ENCODE results near the gene S100Z.
"Not testable (repeated sequence)": the region's sequence is repeated elsewhere in the genome, so short reads cannot be mapped to it uniquely, and the experiment has no call there.

Gene S100Z

GRCh38 chr5:76807296-76807695 is 42.5 kb upstream of the S100Z start:
- TF ChIP-seq, protein P1, sequence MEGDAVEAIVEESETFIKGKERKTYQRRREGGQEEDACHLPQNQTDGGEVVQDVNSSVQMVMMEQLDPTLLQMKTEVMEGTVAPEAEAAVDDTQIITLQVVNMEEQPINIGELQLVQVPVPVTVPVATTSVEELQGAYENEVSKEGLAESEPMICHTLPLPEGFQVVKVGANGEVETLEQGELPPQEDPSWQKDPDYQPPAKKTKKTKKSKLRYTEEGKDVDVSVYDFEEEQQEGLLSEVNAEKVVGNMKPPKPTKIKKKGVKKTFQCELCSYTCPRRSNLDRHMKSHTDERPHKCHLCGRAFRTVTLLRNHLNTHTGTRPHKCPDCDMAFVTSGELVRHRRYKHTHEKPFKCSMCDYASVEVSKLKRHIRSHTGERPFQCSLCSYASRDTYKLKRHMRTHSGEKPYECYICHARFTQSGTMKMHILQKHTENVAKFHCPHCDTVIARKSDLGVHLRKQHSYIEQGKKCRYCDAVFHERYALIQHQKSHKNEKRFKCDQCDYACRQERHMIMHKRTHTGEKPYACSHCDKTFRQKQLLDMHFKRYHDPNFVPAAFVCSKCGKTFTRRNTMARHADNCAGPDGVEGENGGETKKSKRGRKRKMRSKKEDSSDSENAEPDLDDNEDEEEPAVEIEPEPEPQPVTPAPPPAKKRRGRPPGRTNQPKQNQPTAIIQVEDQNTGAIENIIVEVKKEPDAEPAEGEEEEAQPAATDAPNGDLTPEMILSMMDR (IDR thresholded peaks at IDR 0.05; ENCODE audit: control insufficient read depth, extremely low read depth, insufficient read depth) = no peak
- DNase-seq (ENCODE audit: low read depth) = no peak
- H3K4me3 ChIP-seq (ENCODE audit: low read depth, low read length) = no peak overlapping the region

DNA sequence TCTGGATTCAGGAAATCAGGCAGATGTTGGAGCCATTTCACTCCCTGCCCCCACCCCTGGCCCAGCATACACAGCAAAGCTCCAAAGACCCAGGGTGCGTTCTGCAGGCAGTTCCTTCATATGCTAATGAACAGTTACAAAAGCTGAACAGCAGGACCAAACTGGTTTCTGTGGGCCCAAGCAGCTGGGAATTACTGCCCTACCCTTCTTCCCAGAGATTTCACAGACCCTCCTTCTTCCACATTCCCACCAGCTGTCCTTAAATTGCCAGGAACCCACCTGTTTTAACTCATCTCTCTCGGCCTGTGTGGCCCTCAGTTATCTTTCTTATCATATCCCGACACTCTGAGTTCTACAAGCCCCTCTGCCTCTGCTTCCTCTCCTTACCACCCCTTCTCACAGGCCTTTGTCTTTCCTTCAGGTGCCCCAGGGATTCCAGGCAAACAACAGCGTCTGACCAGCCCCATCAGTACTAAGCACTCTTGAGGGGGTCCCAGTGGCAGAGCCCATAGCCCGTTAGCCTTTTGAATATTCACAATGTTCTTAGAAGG is 41.6 kb upstream of the S100Z start:
- TF ChIP-seq, protein P1 (IDR thresholded peaks at IDR 0.05; ENCODE audit: control insufficient read depth, extremely low read depth, insufficient read depth) = no peak
- no peak for DNase-seq (ENCODE audit: low read depth)
- no peak overlapping the region for H3K4me3 ChIP-seq (ENCODE audit: low read depth, low read length)

DNA sequence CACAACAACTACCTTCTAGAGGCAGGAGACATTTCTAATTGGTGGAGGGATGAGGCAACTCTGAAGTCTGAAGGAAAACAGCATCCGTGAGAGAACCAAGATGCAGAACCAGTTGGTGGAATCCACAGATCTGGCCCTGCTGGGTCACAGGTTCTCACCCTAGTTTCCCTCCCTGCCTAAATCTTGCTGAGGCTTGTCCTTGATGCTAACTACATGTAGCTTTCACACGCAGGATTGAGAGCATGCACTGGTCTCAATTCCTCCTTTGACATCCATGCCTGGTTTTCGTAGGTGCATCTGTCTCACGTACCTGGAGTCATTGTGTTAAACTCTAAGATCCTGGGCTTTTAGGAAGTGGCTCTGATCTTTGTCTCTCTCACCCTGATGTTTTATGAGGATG is 40.7 kb upstream of the S100Z start:
- H3K4me3 ChIP-seq (ENCODE audit: low read depth, low read length) = no peak overlapping the region
- TF ChIP-seq, protein P1 (IDR thresholded peaks at IDR 0.05; ENCODE audit: control insufficient read depth, extremely low read depth, insufficient read depth) = no peak
- no peak for DNase-seq (ENCODE audit: low read depth)

DNA sequence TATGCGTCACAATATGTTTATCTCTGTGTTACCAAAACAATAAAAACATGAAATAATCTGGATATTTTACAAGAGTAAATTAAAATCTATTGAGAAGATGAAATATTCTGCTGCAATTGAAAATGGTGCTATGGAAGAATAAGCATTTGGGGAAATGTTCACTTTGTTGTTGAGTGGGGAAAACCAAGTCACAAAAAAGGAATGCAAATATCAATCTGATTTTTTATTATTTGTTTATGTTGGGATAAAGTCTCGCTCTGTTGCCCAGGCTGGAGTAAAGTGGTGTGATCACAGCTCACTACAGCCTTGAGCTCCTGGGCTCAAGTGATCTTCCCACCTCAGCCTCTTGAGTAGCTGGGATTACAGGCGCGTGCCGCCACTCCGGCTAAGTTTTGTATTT is 39.6 kb upstream of the S100Z start:
- TF ChIP-seq, protein P1 (IDR thresholded peaks at IDR 0.05; ENCODE audit: control insufficient read depth, extremely low read depth, insufficient read depth) = no peak
- no peak overlapping the region for H3K4me3 ChIP-seq (ENCODE audit: low read depth, low read length)
- no peak for DNase-seq (ENCODE audit: low read depth)

GRCh38 chr5:76811214-76811613 is 38.6 kb upstream of the S100Z start:
- H3K4me3 ChIP-seq (ENCODE audit: low read depth, low read length) = no peak overlapping the region
- TF ChIP-seq, protein P1 (IDR thresholded peaks at IDR 0.05; ENCODE audit: control insufficient read depth, extremely low read depth, insufficient read depth) = no peak
- no peak for DNase-seq (ENCODE audit: low read depth)

DNA sequence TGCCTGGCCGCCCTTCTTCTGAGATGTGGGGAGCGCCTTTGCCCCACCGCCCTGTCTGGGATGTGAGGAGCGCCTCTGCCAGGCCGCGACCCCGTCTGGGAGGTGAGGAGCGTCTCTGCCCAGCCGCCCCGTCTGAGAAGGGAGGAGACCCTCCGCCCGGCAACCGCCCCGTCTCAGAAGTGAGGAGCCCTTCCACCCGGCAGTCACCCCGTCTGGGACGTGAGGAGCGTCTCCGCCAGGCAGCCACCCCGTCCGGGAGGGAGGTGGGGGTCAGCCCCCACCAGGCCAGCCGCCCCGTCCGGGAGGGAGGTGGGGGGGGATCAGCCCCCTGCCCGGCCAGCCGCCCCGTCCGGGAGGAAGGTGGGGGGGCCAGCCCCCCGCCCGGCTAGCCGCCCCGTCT is 37.6 kb upstream of the S100Z start:
- H3K4me3 ChIP-seq (ENCODE audit: low read depth, low read length); DNase-seq (ENCODE audit: low read depth): not testable (repeated sequence)

DNA sequence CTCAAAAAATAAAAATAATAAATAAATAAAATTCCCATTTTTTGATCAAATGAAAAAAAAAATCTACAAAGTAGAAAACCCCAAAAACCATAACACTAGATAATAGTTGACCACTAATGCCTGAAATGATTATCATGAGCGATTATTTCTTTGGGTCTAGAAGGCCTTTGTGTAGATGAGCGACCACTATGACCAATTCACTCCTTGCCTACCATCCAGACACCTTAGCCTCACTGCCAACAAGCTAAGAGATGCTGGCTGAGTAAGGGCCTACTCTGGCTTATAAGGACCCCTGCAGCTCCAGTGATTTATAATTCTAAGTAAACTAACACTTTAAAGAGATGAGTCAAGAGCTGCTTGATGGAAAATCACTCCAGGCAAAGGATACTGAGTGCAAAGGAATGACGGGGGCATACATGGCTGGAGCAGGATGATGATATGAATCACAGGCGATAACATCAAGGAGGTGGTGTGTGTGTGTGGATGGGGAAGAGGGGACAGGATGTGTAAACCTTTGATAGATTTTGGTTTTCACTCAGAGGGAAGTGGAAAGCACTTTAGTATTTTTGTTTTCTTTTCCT is 35.7 kb upstream of the S100Z start:
- TF ChIP-seq, protein P1 (IDR thresholded peaks at IDR 0.05; ENCODE audit: control insufficient read depth, extremely low read depth, insufficient read depth) = no peak
- H3K4me3 ChIP-seq (ENCODE audit: low read depth, low read length) = no peak overlapping the region
- no peak for DNase-seq (ENCODE audit: low read depth)
